ENCODE data around the gene PET100.

Gene PET100, protein sequence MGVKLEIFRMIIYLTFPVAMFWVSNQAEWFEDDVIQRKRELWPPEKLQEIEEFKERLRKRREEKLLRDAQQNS

DNA sequence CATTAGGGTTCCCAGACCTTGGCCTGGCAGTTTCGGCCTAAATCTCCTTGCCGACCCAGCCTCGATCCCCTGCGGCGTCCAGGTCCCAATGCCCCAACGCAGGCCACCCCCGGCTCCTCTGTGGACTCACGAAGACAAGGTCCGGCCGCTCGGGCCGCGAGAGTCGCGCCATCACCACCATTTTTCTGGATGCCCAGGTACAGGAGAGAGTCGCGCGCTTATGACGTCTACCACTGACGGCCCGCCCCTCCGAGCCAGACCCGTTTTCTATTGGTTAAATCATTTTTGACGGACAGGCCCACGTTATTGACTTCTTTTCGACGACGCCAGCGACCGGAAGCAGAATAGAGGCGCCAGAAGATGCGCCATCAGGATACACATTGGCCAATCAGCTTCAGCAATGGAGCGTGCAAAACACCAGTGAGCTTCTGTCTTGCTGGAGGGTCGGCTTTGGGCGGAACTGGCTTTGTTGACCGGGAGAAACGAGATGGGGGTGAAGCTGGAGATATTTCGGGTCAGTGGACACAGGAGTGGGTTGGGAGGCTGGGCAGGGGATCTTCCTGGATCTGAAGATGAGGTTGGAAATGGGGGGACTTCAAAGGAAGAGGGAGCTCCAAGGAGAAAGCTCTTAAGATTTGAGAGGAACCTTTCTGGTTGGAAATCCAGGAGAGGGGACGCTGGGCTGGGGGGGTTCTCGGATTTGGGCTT is at the start of gene PET100, which contains the start of gene XAB2:
Gene PET100, plus strand, starts transcription at position 447 of the 708 bp plus-strand sequence. Its CDS starts 41 bp downstream, at position 488.
Gene XAB2, minus strand, starts transcription at position 199 of the 708 bp plus-strand sequence. Its CDS starts 18 bp downstream, at position 181.
- peak; percentile 90 for DNase-seq

DNA sequence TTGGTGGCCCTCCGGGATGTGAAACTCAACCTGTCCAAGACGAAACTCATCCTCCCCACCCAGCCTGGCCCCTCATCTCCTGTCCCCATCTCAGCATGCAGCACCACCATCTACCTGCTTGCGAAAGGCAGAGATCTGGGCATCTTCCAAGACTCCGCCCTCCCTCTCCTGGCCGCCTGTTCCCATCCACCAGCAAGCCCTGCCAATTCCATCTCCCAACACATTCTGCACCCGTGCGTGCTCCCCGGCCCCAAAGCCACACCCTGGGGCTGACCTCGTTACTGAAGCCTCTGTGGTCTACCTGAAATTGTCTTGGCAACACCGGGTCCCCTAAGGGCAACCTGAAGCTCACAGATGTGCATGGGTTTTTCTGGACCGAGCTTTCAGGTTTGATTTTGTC is 47.1 kb upstream of the PET100 start:
- no peak for DNase-seq

DNA sequence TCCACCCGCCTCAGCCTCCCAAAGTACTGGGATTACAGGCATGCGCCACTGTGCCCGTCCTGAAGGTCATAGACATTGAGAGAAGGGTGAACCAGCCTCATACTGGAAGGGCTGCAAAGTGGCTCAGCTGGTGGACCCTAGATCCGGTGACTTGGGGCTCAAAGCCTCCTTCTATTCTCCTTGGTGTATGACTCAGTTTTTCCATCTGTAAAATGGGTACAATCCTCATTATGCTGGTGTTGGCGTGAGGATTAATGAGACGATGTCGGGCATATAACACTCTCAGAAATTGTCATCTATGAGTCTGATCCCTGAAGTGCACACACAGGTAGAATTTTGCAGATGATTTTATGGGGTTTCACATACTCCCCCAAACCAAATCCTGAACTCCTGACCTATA is 39.8 kb upstream of the PET100 start:
- DNase-seq = no peak

DNA sequence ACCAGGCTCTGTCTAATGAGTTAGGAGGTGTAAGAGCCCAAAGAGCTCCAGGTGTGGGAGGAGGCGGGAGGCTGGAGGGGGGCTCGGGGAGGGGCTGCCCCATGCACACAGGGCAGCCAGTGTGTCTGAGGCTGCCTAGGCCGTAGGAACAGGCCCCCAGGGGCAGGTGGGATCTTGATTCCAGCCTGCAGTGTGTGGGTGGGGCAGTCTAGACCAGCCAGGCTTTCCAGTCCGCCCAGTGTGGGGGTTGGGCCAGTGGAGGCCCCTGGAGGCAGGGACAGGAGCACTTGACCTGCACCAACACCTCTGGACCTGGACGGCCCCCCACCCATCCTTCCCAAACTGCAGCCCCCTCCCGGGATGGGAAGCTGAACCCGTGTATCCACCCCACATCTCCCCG is 39.3 kb upstream of the PET100 start:
- no peak for DNase-seq

- DNase-seq = peak; percentile 51
These were observed 34.0 kb upstream of the PET100 start, which contains the start of gene CAMSAP3 for GRCh38 chr19:7595466-7596133. Gene CAMSAP3, plus strand, starts transcription at chr19:7595863. Its CDS starts 140 bp downstream, at chr19:7596003.

- DNase-seq = no peak
These were observed 33.2 kb upstream of the PET100 start for GRCh38 chr19:7596211-7596937.

DNA sequence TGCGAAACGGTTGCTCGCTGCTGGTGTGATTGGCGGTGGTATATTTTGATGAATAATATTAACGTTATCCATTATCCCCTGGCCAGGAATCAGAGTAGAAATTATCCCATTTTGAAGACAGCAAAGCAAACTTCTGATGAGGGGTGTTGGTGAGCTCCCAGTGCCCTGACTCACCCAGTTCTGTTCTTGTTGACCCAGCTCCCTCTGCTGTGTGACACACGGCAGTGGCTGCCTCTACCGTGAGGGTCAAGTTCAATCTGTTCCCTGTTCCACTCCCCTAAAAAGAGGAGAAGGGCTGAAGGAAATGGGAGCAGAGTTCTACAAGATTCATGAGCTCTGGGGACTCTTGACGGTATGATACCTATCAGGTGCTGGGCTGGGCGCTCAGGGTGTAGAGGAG is 31.9 kb upstream of the PET100 start:
- no peak for DNase-seq

DNA sequence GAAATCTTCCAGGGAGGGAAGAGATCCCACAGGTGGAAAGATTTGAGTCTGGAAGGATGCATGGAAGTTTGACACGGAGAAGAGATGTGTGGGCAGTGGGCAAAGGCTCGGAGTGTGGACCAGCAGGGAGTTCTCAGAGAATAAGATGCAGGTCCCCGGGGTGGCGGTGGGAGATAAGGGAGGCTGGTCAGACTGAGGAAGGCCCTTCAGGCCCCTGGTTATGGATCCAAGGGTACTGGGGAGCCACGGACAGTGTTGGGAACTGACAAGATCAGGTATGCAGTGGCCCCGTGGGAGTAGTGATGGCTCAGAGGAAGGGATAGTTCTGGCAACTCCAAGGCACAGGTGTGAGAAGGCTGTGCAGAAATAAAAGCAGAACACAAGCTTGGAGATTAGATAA is 31.4 kb upstream of the PET100 start:
- DNase-seq = no peak

GRCh38 chr19:7600721-7601120 is 28.9 kb upstream of the PET100 start:
- DNase-seq = no peak

DNA sequence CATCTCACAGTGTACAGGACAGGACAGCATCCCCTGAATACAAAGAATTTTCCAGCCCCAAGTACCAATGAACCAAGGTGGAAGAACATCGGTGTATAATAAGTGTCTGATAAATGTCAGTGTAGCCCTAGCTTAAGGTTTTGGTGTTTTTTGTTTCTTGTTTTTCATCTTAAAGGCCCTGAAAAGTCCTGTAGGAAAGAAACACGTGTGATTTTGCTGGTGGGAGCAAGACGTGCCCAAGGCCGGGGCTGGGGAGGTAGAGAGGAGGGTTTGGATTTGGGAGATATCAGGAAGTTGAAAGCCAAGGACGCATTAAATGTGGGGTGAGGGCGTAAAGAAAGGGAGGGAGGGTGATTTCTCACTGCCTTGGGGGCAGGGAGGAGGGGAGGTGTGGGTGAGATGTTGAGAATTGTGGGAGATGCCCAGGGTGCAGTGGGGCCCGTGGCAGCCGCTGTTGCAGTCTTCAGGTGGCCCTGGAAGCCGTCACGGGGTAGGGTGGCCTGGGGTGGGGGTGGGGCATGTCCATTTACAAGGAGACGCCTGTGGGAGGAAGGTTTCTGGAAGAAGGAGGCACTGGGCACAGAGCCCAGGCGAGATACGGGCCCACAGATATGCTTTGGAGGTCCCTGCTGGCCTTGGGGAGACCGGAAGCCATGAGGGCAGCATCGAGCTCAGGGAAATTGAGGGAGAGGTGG is 27.2 kb upstream of the PET100 start:
- no peak for DNase-seq

DNA sequence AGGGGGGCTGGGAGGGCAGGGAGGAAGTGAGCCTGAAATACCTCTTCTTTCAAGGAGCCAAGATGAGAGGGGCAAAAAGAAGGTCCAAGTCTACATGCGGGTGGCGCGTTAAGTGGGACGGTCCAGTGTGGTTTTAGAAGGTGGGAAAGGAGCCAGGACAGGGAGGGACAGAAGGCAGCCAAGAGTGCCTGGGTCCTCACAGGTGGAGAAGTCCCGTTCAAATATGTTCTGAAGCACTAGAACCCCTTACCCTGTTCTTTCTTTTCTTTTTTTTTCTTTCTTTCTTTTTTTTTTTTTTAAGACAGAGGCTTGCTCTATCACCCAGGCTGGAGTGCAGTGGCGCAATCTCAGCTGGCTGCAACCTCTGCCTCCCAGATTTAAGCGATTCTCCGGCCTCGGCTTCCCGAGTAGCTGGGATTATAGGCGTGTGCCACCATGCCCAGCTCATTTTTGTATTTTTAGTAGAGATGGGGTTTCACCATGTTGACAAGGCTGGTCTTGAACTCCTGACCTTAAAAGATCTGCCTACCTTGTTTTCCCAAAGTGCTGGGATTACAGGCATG is 26.6 kb upstream of the PET100 start:
- no peak for DNase-seq

- no peak for DNase-seq
These were observed 25.7 kb upstream of the PET100 start for GRCh38 chr19:7603919-7604318.

GRCh38 chr19:7605490-7606222 is 23.9 kb upstream of the PET100 start:
- DNase-seq = no peak

- no peak for DNase-seq
These were observed 23.3 kb upstream of the PET100 start for GRCh38 chr19:7606289-7606688.

DNA sequence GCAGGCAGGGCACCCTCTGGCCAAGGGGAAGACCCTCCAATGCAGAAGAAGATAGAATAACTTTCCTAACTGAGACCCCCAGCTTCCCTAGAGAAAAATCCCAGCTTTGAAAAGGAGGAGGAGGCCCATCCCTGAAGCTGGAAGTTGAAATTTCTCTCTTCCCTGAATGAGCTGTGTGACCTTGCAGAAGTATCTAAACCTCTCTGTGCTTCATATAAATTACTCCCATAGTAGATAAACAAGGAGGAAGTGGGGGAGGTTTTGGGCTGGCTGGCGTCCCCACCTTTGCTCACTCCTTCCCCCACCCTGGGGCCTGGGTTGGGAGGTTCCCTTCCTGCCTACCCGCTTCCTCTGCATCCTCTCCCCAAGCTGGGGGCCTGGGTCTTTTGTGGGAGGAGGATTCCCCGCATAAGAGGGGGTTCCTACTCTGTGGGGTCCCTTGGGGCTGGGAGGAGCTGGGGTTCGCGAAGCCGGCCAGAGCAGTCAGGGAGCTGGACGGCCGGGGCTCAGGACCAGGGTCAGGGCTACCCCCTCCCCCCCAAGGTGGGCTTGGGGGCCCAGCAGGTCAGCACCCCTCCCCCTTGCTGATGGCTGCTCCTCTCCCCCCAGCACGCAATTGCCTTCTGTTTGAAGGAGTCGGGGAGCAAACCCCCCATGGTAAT is 22.2 kb upstream of the PET100 start:
- DNase-seq = no peak

GRCh38 chr19:7607874-7608560 is 21.6 kb upstream of the PET100 start:
- DNase-seq = no peak

- DNase-seq = no peak
These were observed 18.9 kb upstream of the PET100 start for GRCh38 chr19:7610491-7611240.

DNA sequence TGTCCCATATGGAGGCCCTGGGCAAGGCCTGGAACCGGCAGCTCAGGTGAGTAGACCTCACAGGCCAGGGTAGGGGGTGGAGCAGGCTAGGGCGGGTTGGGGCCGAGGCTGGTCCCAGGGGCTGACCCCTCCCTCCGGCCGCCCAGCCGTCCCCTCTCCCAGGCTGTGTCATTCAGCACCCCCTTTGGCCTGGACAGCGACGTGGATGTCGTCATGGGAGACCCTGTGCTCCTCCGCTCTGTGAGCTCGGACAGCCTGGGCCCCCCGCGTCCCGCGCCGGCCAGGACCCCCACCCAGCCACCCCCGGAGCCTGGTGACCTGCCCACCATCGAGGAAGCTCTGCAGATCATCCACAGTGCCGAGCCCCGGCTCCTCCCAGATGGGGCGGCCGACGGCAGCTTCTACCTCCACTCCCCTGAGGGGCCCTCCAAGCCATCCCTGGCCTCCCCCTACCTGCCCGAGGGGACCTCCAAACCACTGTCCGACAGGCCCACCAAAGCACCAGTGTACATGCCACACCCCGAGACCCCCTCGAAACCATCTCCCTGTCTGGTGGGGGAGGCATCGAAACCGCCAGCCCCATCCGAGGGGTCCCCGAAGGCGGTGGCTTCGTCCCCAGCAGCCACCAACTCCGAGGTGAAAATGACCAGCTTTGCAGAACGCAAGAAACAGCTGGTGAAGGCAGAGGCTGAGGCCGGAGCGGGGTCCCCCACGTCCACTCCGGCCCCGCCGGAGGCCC is 17.9 kb upstream of the PET100 start:
- DNase-seq = no peak
